H1 (cell line): Measurements from ENCODE around the gene PDS5A. TPM values are rescaled to one million over a fixed set of nuclear protein-coding genes. Genes with fewer than 3 reads are reported as not detected.

ENCODE experiments used
- CTCF ChIA-PET: fragments of 300-600 bp; sonication (Branson Sonifier 250); formaldehyde crosslinking; loops from one replicate; lab custom pipeline; 2021; ENCODE audit not compliant: partially characterized antibody; lab: Charles Lee
- POLR2A ChIA-PET: fragments of 300-600 bp; sonication (Branson Sonifier 250); formaldehyde crosslinking; loops from one replicate; lab custom pipeline; 2021; ENCODE audit warnings: inconsistent platforms; ENCODE audit not compliant: partially characterized antibody; lab: Charles Lee
- DNase-seq, 2 experiments: peaks; one replicate each; pipeline versions ENCODE4 v3.0.0 to v3.0.0-alpha.2; 2010 to 2022; ENCODE audit warnings: low spot score in 2 of 2, low read depth in 1 of 2, mixed read lengths in 1 of 2
- FAIRE-seq: peaks from 2 replicates; lab custom pipeline; 2011; peaks lifted over from hg19 to GRCh38; lab: Jason Lieb, UNC
- H2AFZ ChIP-seq: 2 replicates; pipeline ENCODE4 v1.8.1; 2012; ENCODE audit warnings: low read length, inconsistent platforms
- H2AK5ac ChIP-seq: 2 replicates; pipeline ENCODE4 v1.6.1; 2013; ENCODE audit warnings: low read depth, low read length
- H2BK120ac ChIP-seq: replicated peaks from 2 replicates; pipeline ENCODE3; 2013; ENCODE audit warnings: low read depth, low read length, inconsistent platforms
- H2BK12ac ChIP-seq: 2 replicates; pipeline ENCODE4 v1.6.1; 2013; ENCODE audit warnings: low read depth, low read length
- H2BK15ac ChIP-seq: 2 replicates; pipeline ENCODE4 v1.6.1; 2013; ENCODE audit warnings: low read length
- H2BK20ac ChIP-seq: 2 replicates; pipeline ENCODE4 v1.6.1; 2013; ENCODE audit warnings: low read length
- H2BK5ac ChIP-seq: 2 replicates; pipeline ENCODE4 v1.6.1; 2013; ENCODE audit warnings: low read depth, low read length
- H3K14ac ChIP-seq: 2 replicates; pipeline ENCODE4 v1.6.1; 2013; ENCODE audit warnings: inconsistent platforms; ENCODE audit not compliant: insufficient read length
- H3K18ac ChIP-seq: 2 replicates; pipeline ENCODE4 v1.6.1; 2013; ENCODE audit warnings: low read length; ENCODE audit errors: extremely low read depth
- H3K23ac ChIP-seq: 2 replicates; pipeline ENCODE4 v1.6.1; 2013; ENCODE audit warnings: inconsistent platforms; ENCODE audit not compliant: insufficient read length
- H3K23me2 ChIP-seq: 2 replicates; pipeline ENCODE4 v1.6.1; 2013; ENCODE audit warnings: low read depth, low read length
- H3K27ac ChIP-seq: 2 replicates; pipeline ENCODE4 v1.6.1; 2011; ENCODE audit warnings: low read depth, low read length, inconsistent platforms
- H3K27me3 ChIP-seq, 4 experiments: replicated peaks in 1 of 4; 1 replicate in 1 of 4; 2 replicates in 3 of 4; pipeline versions ENCODE4 v1.6.1 to v1.8.1; 2011 to 2013; ENCODE audit warnings: low read length in 3 of 4, mild to moderate bottlenecking in 3 of 4, inconsistent platforms in 2 of 4, mixed read lengths in 2 of 4, moderate library complexity in 1 of 4; ENCODE audit not compliant: control insufficient read depth in 3 of 4, insufficient read depth in 3 of 4; ENCODE audit errors: extremely low read depth in 1 of 4
- H3K36me3 ChIP-seq, 4 experiments: 2 replicates each; pipeline versions ENCODE4 v1.6.1 to v1.8.1; 2011 to 2013; ENCODE audit warnings: mild to moderate bottlenecking in 4 of 4, low read length in 3 of 4, moderate library complexity in 2 of 4, control low read depth in 1 of 4, inconsistent platforms in 1 of 4; ENCODE audit not compliant: insufficient read depth in 4 of 4, control insufficient read depth in 2 of 4
- H3K4ac ChIP-seq: replicated peaks from 2 replicates; pipeline ENCODE3; 2013; ENCODE audit warnings: low read length, low read depth, mixed read lengths, inconsistent platforms; ENCODE audit not compliant: insufficient read length
- H3K4me1 ChIP-seq, 4 experiments: replicated peaks in 1 of 4; 1 replicate in 1 of 4; 2 replicates in 3 of 4; pipeline versions ENCODE4 v1.6.1 to v1.8.1; 2011 to 2013; ENCODE audit warnings: low read length in 3 of 4, inconsistent platforms in 2 of 4, mixed read lengths in 1 of 4; ENCODE audit not compliant: insufficient read depth in 4 of 4, control insufficient read depth in 3 of 4
- H3K4me2 ChIP-seq, 2 experiments: 2 replicates each; pipeline versions ENCODE4 v1.6.1 to v1.8.1; 2011 to 2013; ENCODE audit warnings: low read depth in 2 of 2, low read length in 2 of 2, control low read depth in 1 of 2, inconsistent platforms in 1 of 2, mild to moderate bottlenecking in 1 of 2; ENCODE audit not compliant: insufficient read depth in 1 of 2
- H3K4me3 ChIP-seq, 4 experiments: fragments of 200-600, 300-600 bp in 1 of 4; sonication (generic), shearing (Covaris generic), sonication (Bioruptor Twin) in 1 of 4; 2 replicates each; pipeline versions ENCODE4 v1.5.1 to v1.8.1; 2011 to 2016; ENCODE audit warnings: low read length in 4 of 4, low read depth in 3 of 4, control low read depth in 2 of 4, inconsistent platforms in 2 of 4, mild to moderate bottlenecking in 2 of 4, mixed read lengths in 1 of 4, moderate library complexity in 1 of 4; ENCODE audit not compliant: insufficient read depth in 2 of 4; ENCODE audit errors: extremely low read depth in 1 of 4
- H3K56ac ChIP-seq: replicated peaks from 2 replicates; pipeline ENCODE3; 2013; ENCODE audit warnings: low read depth, mild to moderate bottlenecking, mixed read lengths, low read length, inconsistent platforms; ENCODE audit not compliant: insufficient read length
- H3K79me1 ChIP-seq: 2 replicates; pipeline ENCODE4 v1.6.1; 2013; ENCODE audit warnings: low read depth, low read length, control low read depth
- H3K79me2 ChIP-seq, 2 experiments: 2 replicates each; pipeline versions ENCODE4 v1.6.1 to v1.8.1; 2012 to 2013; ENCODE audit warnings: low read length in 2 of 2, mild to moderate bottlenecking in 2 of 2, inconsistent platforms in 1 of 2; ENCODE audit not compliant: insufficient read depth in 2 of 2, control insufficient read depth in 1 of 2
- H3K9ac ChIP-seq, 4 experiments: replicated peaks in 1 of 4; 1 replicate in 1 of 4; 2 replicates in 3 of 4; pipeline versions ENCODE4 v1.6.1 to v1.8.1; 2011 to 2013; ENCODE audit warnings: low read depth in 3 of 4, low read length in 3 of 4, control low read depth in 2 of 4, mild to moderate bottlenecking in 2 of 4, moderate library complexity in 2 of 4, inconsistent platforms in 1 of 4; ENCODE audit errors: extremely low read depth in 1 of 4
- H3K9me3 ChIP-seq, 2 experiments: 2 replicates each; pipeline versions ENCODE4 v1.6.1 to v1.8.1; 2012 to 2013; ENCODE audit warnings: mild to moderate bottlenecking in 2 of 2, moderate library complexity in 2 of 2, control low read depth in 1 of 2, inconsistent platforms in 1 of 2, low read depth in 1 of 2, low read length in 1 of 2, mixed read lengths in 1 of 2; ENCODE audit not compliant: insufficient read depth in 2 of 2
- H4K20me1 ChIP-seq, 2 experiments: replicated peaks in 1 of 2; 2 replicates each; pipeline versions ENCODE3 to v1.8.1; 2011 to 2013; ENCODE audit warnings: inconsistent platforms in 2 of 2, low read length in 2 of 2, mild to moderate bottlenecking in 1 of 2; ENCODE audit not compliant: insufficient read depth in 2 of 2, control insufficient read depth in 1 of 2
- H4K5ac ChIP-seq: 2 replicates; pipeline ENCODE4 v1.6.1; 2013; ENCODE audit warnings: low read length, low read depth, mixed read lengths, inconsistent platforms; ENCODE audit not compliant: insufficient read length
- H4K8ac ChIP-seq: 2 replicates; pipeline ENCODE4 v1.8.0; 2013; ENCODE audit warnings: mild to moderate bottlenecking, moderate library complexity, low read length, inconsistent platforms; ENCODE audit not compliant: insufficient read depth; ENCODE audit errors: extremely low read depth
- H4K91ac ChIP-seq: replicated peaks from 2 replicates; pipeline ENCODE3; 2013; ENCODE audit warnings: low read length, mixed read lengths, inconsistent platforms; ENCODE audit not compliant: insufficient read length
- BCL11A ChIP-seq, 2 experiments: IDR thresholded peaks; one replicate each; pipeline ENCODE4 v1.6.1; 2011; ENCODE audit warnings: low read depth in 2 of 2, low read length in 2 of 2, mild to moderate bottlenecking in 2 of 2
- BRCA1 ChIP-seq: IDR thresholded peaks from 2 replicates; pipeline ENCODE4 v1.6.1; 2012; ENCODE audit warnings: low read depth, low read length, improper control_type of control experiment
- CHD2 ChIP-seq: IDR thresholded peaks from 2 replicates; pipeline ENCODE4 v1.6.1; 2012; ENCODE audit warnings: low read length, improper control_type of control experiment
- CTBP2 ChIP-seq: IDR thresholded peaks from 2 replicates; pipeline ENCODE4 v1.7.0; 2011; ENCODE audit warnings: borderline replicate concordance, mild to moderate bottlenecking, moderate library complexity, mixed read lengths, low read length; ENCODE audit not compliant: insufficient read depth, insufficient read length
- EP300 ChIP-seq, 2 experiments: IDR thresholded peaks; 1 replicate in 1 of 2; 2 replicates in 1 of 2; pipeline ENCODE4 v1.6.1; 2011 to 2012; ENCODE audit warnings: low read depth in 2 of 2, low read length in 2 of 2, mild to moderate bottlenecking in 2 of 2, borderline replicate concordance in 1 of 2, inconsistent platforms in 1 of 2, moderate library complexity in 1 of 2
- GABPA ChIP-seq: IDR thresholded peaks from 2 replicates; pipeline ENCODE4 v1.6.1; 2011; ENCODE audit warnings: mild to moderate bottlenecking, low read length, moderate library complexity, borderline replicate concordance; ENCODE audit not compliant: insufficient read depth
- SAP30 ChIP-seq: fragments of 300-600 bp; sonication (generic); IDR thresholded peaks from 2 replicates; pipeline ENCODE4 v1.7.1; 2012; ENCODE audit warnings: low read length, moderate library complexity, mild to moderate bottlenecking, inconsistent platforms; ENCODE audit not compliant: insufficient read depth, insufficient replicate concordance
- SP4 ChIP-seq: IDR thresholded peaks from 2 replicates; pipeline ENCODE4 v1.6.1; 2012; ENCODE audit warnings: low read length, inconsistent platforms
- SRF ChIP-seq: IDR thresholded peaks from 2 replicates; pipeline ENCODE4 v1.6.1; 2011; ENCODE audit warnings: mild to moderate bottlenecking, low read depth, low read length, moderate library complexity
- TBP ChIP-seq: IDR thresholded peaks from 2 replicates; pipeline ENCODE4 v1.6.1; 2011; ENCODE audit warnings: low read depth, low read length, improper control_type of control experiment
- polyA plus RNA-seq, 7 experiments: library from polyadenylated mRNA; depleted of rRNA in 3 of 7; stranded (reverse) in 5 of 7; unstranded in 2 of 7; fragments of >200 nt in 5 of 7; fragments of 200-250 nt in 2 of 7; gene quantifications; 1 replicate in 5 of 7; 2 replicates in 1 of 7; 4 replicates in 1 of 7; pipeline versions ENCODE4 v1.2.1 to v1.2.3, GENCODE V29; 2011 to 2013; ENCODE audit warnings: missing spikeins in 2 of 7, mixed read lengths in 2 of 7
- total RNA-seq: library from RNA; stranded (reverse); fragmentation: NEBNext Ultra II Directional; extraction: Animal tissue kit (Norgen Biotek cat#: 25700); gene quantifications from 2 replicates; pipeline ENCODE4 v1.2.1, GENCODE V29; 2021

PDS5A gene
- total and polyA plus RNA-seq, 2 of the 8 experiments (the other 6 are each of a cell fraction or from before 2014, with no cell fraction given) = 15.5 to 76.6 TPM

GRCh38 chr4:39850727-39851126 lies 127.0 kb downstream of the PDS5A start:
- Histone ChIP-seq H2AK5ac (no peak overlapping the region), H2BK5ac (no peak overlapping the region), H3K36me3 (peaks cover 0 to 19% (median 5%) of the 10 kb centered on the region in 4 experiments; a peak in 4 of 8 replicates), H3K79me1 (no peaks in the 10 kb centered on the region), H3K14ac (no peak overlapping the region), H3K4ac (no peak overlapping the region), H2BK12ac (no peak overlapping the region), H3K9me3 (no peaks in the 10 kb centered on the region), H3K23me2 (no peaks in the 10 kb centered on the region; the same call in 1 of the 2 replicates), H3K4me3 (no peak overlapping the region), H4K8ac (no peak overlapping the region), H3K79me2 (no peaks in the 10 kb centered on the region), H3K4me1 (no peaks in the 10 kb centered on the region), H4K91ac (no peak overlapping the region), H2BK120ac (no peak overlapping the region), H4K5ac (no peak overlapping the region), H2BK15ac (no peak overlapping the region), H3K9ac (no peak overlapping the region), H3K18ac (no peak overlapping the region), H3K56ac (no peak overlapping the region), H2BK20ac (no peak overlapping the region), H4K20me1 (peaks cover 0 to 2% of the 10 kb centered on the region in 2 experiments), H3K4me2 (no peak overlapping the region), H3K27ac (no peak overlapping the region), H3K23ac (no peak overlapping the region), H3K27me3 (no peaks in the 10 kb centered on the region), H2AFZ (no peak overlapping the region)
- TF ChIP-seq EP300 (IDR thresholded peaks at IDR 0.05; ENCODE audit: borderline replicate concordance in 1 of 2, low read depth in 2 of 2, low read length in 2 of 2) (no peak), SRF (no peak), CTBP2 (no peak), SP4 (no peak), BCL11A (IDR thresholded peaks at IDR 0.05; ENCODE audit: low read depth in 2 of 2, low read length in 2 of 2) (no peak), GABPA (no peak), SAP30 (no peak), TBP (no peak), CHD2 (no peak), BRCA1 (no peak)
- ChIA-PET CTCF (interaction anchor here (0.6 to 1.1 kb wide), 4 partner anchors 68 to 1073 kb away, joined by 3 to 5 read pairs (median 4); no protein-coding TSS in a partner anchor), POLR2A (interaction anchor here (0.6 kb wide), 1 partner anchor 21 kb away, joined by 5 read pairs; no protein-coding TSS in a partner anchor)
- FAIRE-seq (no peak), DNase-seq (no peak)
